GM06990 (cell line): ENCODE data around the gene NOX1.

Experiments used
- DNase-seq: peaks from one replicate; pipeline ENCODE4 v3.0.0-alpha.2; 2011; ENCODE audit not compliant: insufficient read length; ENCODE audit errors: extremely low read depth
- H3K27me3 ChIP-seq: replicated peaks from 2 replicates; pipeline ENCODE4 v1.6.0; 2011; ENCODE audit warnings: low read length; ENCODE audit not compliant: control insufficient read depth, insufficient read depth
- H3K36me3 ChIP-seq: 2 replicates; pipeline ENCODE4 v1.5.1; 2011; ENCODE audit warnings: low read length; ENCODE audit not compliant: control insufficient read depth, insufficient read depth
- H3K4me3 ChIP-seq: replicated peaks from 2 replicates; pipeline ENCODE4 v1.5.1; 2011; ENCODE audit warnings: low read depth, mild to moderate bottlenecking, control low read depth, low read length
- TF ChIP-seq, protein P1 (sequence below): IDR thresholded peaks from 2 replicates; pipeline ENCODE4 v1.5.1; 2011; ENCODE audit warnings: low read length, control low read depth, mild to moderate bottlenecking, inconsistent platforms; ENCODE audit not compliant: insufficient read depth, poor library complexity, severe bottlenecking

NOX1 gene

GRCh38 chrX:100874325-100874724 lies at the start of gene NOX1:
Gene NOX1 (minus strand): TSS chrX:100874359. CDS start chrX:100874139, 220 bp downstream.
- no peaks in the 10 kb centered on the region for H3K27me3 ChIP-seq
- TF ChIP-seq, protein P1, sequence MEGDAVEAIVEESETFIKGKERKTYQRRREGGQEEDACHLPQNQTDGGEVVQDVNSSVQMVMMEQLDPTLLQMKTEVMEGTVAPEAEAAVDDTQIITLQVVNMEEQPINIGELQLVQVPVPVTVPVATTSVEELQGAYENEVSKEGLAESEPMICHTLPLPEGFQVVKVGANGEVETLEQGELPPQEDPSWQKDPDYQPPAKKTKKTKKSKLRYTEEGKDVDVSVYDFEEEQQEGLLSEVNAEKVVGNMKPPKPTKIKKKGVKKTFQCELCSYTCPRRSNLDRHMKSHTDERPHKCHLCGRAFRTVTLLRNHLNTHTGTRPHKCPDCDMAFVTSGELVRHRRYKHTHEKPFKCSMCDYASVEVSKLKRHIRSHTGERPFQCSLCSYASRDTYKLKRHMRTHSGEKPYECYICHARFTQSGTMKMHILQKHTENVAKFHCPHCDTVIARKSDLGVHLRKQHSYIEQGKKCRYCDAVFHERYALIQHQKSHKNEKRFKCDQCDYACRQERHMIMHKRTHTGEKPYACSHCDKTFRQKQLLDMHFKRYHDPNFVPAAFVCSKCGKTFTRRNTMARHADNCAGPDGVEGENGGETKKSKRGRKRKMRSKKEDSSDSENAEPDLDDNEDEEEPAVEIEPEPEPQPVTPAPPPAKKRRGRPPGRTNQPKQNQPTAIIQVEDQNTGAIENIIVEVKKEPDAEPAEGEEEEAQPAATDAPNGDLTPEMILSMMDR = no peak
- no peaks in the 10 kb centered on the region for H3K36me3 ChIP-seq
- no peak within 1 kb of the TSS for H3K4me3 ChIP-seq
- no peak for DNase-seq

- TF ChIP-seq, protein P1 = no peak
- DNase-seq = no peak
- Histone ChIP-seq H3K27me3 (no peaks in the 10 kb centered on the region), H3K36me3 (no peaks in the 10 kb centered on the region), H3K4me3 (no peak overlapping the region)
Observed at GRCh38 chrX:100915562-100915961, 41.4 kb upstream of the NOX1 start.

GRCh38 chrX:100913111-100913510 lies 39.0 kb upstream of the NOX1 start:
- TF ChIP-seq, protein P1 = no peak
- no peak for DNase-seq
- no peaks in the 10 kb centered on the region for H3K27me3 ChIP-seq
- H3K36me3 ChIP-seq = no peaks in the 10 kb centered on the region
- H3K4me3 ChIP-seq = no peak overlapping the region

DNA sequence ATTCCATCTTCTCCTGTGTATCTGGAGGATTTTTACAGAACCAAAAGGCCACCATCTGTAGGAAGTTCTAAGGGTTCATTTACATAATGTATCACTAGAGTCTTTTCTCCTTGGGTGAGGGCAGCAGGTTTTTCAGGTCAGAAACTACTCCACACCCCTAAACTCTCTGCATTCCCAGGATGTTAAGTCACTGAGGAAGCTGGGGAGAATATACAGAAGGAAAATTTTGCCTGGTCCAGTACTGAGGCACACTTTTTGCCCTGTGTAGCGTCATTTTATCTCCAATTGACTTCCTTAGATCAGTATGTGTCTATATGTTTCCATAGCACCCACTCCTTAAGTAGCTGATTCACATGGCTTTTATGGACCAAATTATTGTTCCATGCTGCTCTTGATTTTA lies 37.6 kb upstream of the NOX1 start:
- TF ChIP-seq, protein P1 = no peak
- no peak for DNase-seq
- H3K27me3 ChIP-seq = no peaks in the 10 kb centered on the region
- no peaks in the 10 kb centered on the region for H3K36me3 ChIP-seq
- no peak overlapping the region for H3K4me3 ChIP-seq

GRCh38 chrX:100905620-100906019 lies 31.5 kb upstream of the NOX1 start:
- H3K4me3 ChIP-seq = no peak overlapping the region
- H3K36me3 ChIP-seq = no peaks in the 10 kb centered on the region
- DNase-seq = no peak
- H3K27me3 ChIP-seq = no peaks in the 10 kb centered on the region
- TF ChIP-seq, protein P1 = no peak

- TF ChIP-seq, protein P1 = no peak
- Histone ChIP-seq H3K36me3 (no peaks in the 10 kb centered on the region), H3K27me3 (no peaks in the 10 kb centered on the region), H3K4me3 (no peak overlapping the region)
- DNase-seq = no peak
Observed at GRCh38 chrX:100904433-100904832, 30.3 kb upstream of the NOX1 start.
